Middle frontal gyrus (tissue), 1 donor: Measurements from ENCODE around the gene PRLH.
"Not testable (repeated sequence)": the region's sequence is repeated elsewhere in the genome, so short reads cannot be mapped to it uniquely, and the experiment has no call there.

Experiments
- DNase-seq: peaks from one replicate; pipeline ENCODE4 v3.0.0-alpha.2; 2015; ENCODE audit warnings: low spot score; ENCODE audit errors: extremely low spot score

The PRLH gene

GRCh38 chr2:237581751-237582746 lies 15.7 kb downstream of the PRLH start:
- peak; percentile 21 for DNase-seq

- DNase-seq = no peak
These were observed 17.3 kb downstream of the PRLH start for GRCh38 chr2:237583385-237584295.

- no peak for DNase-seq
These were observed 19.3 kb downstream of the PRLH start for GRCh38 chr2:237585590-237586221.

GRCh38 chr2:237588044-237588696 lies 21.8 kb downstream of the PRLH start:
- DNase-seq = no peak

GRCh38 chr2:237590272-237591140 lies 24.1 kb downstream of the PRLH start, which contains the start of gene RAB17:
Gene RAB17, minus strand, starts transcription at chr2:237590734. Its CDS starts 4,580 bp downstream, at chr2:237586154.
- DNase-seq = no peak

- DNase-seq = no peak
These were observed 24.9 kb downstream of the PRLH start for GRCh38 chr2:237591141-237591881.

GRCh38 chr2:237592425-237592980 lies 26.1 kb downstream of the PRLH start:
- DNase-seq = no peak

GRCh38 chr2:237593036-237593435 lies 26.7 kb downstream of the PRLH start:
- DNase-seq = no peak

- DNase-seq = no peak
These were observed 27.4 kb downstream of the PRLH start for GRCh38 chr2:237593596-237594320.

GRCh38 chr2:237594514-237594871 lies 28.1 kb downstream of the PRLH start:
- no peak for DNase-seq

- DNase-seq = not testable (repeated sequence)
These were observed 29.6 kb downstream of the PRLH start for GRCh38 chr2:237595829-237596519.

- no peak for DNase-seq
These were observed 30.3 kb downstream of the PRLH start for GRCh38 chr2:237596520-237597195.

- no peak for DNase-seq
These were observed 31.1 kb downstream of the PRLH start for GRCh38 chr2:237597196-237598145.

- no peak for DNase-seq
These were observed 32.3 kb downstream of the PRLH start for GRCh38 chr2:237598468-237599208.

GRCh38 chr2:237599465-237600110 lies 33.2 kb downstream of the PRLH start:
- DNase-seq = no peak
